ENCODE results near the gene TBCE.
"Not testable (repeated sequence)": the region's sequence is repeated elsewhere in the genome, so short reads cannot be mapped to it uniquely, and the experiment has no call there.

TBCE gene

GRCh38 chr1:235455097-235455496 lies 87.9 kb downstream of the TBCE start:
- no peak for DNase-seq (ENCODE audit: low spot score)

GRCh38 chr1:235455823-235456222 lies 88.6 kb downstream of the TBCE start:
- no peak for DNase-seq (ENCODE audit: low spot score)

GRCh38 chr1:235457856-235458255 lies 90.6 kb downstream of the TBCE start:
- DNase-seq (ENCODE audit: low spot score): not testable (repeated sequence)

GRCh38 chr1:235460770-235461169 lies 93.5 kb downstream of the TBCE start:
- DNase-seq (ENCODE audit: low spot score): no peak

GRCh38 chr1:235461954-235462353 lies 94.7 kb downstream of the TBCE start:
- DNase-seq (ENCODE audit: low spot score): no peak

GRCh38 chr1:235462832-235463231 lies 95.6 kb downstream of the TBCE start:
- DNase-seq (ENCODE audit: low spot score): not testable (repeated sequence)

GRCh38 chr1:235465066-235465465 lies 97.8 kb downstream of the TBCE start:
- no peak for DNase-seq (ENCODE audit: low spot score)

- no peak for DNase-seq (ENCODE audit: low spot score)
Measured at GRCh38 chr1:235468004-235468403, 100.8 kb downstream of the TBCE start.

GRCh38 chr1:235468970-235469369 lies 101.7 kb downstream of the TBCE start:
- peak; percentile 12 for DNase-seq (ENCODE audit: low spot score)

- DNase-seq (ENCODE audit: low spot score): not testable (repeated sequence)
Measured at GRCh38 chr1:235469897-235470296, 102.7 kb downstream of the TBCE start.

- no peak for DNase-seq (ENCODE audit: low spot score)
Measured at GRCh38 chr1:235470741-235471439, 103.7 kb downstream of the TBCE start.

- DNase-seq (ENCODE audit: low spot score): no peak
Measured at GRCh38 chr1:235473806-235474205, 106.6 kb downstream of the TBCE start.

- no peak for DNase-seq (ENCODE audit: low spot score)
Measured at GRCh38 chr1:235483090-235483489, 115.9 kb downstream of the TBCE start.

GRCh38 chr1:235485558-235485957 lies 118.3 kb downstream of the TBCE start:
- DNase-seq (ENCODE audit: low spot score): no peak

GRCh38 chr1:235486321-235486720 lies 119.1 kb downstream of the TBCE start:
- no peak for DNase-seq (ENCODE audit: low spot score)

GRCh38 chr1:235491644-235492043 lies 124.4 kb downstream of the TBCE start:
- no peak for DNase-seq (ENCODE audit: low spot score)

- DNase-seq (ENCODE audit: low spot score): no peak
Measured at GRCh38 chr1:235494531-235494930, 127.3 kb downstream of the TBCE start.

- DNase-seq (ENCODE audit: low spot score): no peak
Measured at GRCh38 chr1:235495030-235495429, 127.8 kb downstream of the TBCE start.

- DNase-seq (ENCODE audit: low spot score): no peak
Measured at GRCh38 chr1:235495551-235495950, 128.3 kb downstream of the TBCE start.

GRCh38 chr1:235500971-235501540 lies 133.8 kb downstream of the TBCE start:
- no peak for DNase-seq (ENCODE audit: low spot score)

Measured in AG20443 (cell line).